NCI-H748 (cell line): Measurements from ENCODE around the gene CNIH3.

ENCODE experiments used
- DNase-seq: peaks from one replicate; lab custom pipeline; 2025; ENCODE audit not compliant: unreplicated experiment; lab: John Stamatoyannopoulos, UW

Gene CNIH3

DNA sequence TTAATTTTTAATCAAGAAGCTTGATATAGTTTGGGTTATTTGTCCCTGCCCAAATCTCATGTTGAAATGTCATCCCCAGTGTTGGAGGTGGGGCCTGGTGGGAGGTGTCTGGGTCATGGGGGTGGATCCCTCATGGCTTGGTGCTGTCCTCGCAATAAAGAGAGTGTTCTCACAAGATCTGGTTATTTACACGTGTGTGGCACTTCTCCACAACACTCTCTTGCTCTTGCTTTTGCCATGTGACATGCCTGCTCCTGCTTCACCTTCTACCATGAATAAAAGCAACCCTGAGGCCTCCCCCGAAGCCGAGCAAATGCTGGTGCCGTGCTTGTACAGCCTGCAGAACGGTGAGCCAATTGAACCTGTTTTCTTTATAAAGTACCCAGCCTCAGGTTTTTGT, 2.6 kb upstream of the CNIH3 start:
- no peak for DNase-seq

DNA sequence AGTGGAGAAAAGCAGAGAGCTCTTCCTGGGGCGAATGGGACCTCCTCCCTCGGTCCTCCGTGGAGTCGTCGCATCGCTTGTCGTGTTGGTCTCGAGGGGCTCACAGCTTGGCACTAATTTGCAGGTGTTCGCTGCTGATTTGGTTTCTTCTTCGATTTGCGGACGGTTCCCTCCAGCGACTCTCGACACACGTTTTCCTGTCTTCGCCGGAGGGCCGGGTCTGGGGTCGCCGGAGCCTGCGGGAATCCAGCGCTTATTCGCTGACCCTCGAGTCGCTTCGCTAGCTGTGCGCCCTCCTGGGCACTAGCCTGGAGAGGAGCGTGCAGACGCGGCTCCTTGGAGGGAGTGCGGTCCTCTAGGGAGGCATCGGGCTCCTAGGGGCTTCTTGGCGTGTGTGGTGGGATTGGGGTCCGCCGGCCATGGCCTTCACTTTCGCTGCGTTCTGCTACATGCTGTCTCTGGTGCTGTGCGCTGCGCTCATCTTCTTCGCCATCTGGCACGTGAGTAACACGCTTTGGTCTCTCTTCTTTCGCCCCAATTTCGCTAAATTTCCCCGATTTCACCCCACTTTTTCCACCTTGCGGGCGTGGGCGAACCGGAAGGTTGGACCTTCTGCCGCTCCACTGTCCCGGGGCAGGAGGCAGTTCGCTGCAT, 766 bp downstream of the CNIH3 start:
- DNase-seq, result peak; percentile 40

DNA sequence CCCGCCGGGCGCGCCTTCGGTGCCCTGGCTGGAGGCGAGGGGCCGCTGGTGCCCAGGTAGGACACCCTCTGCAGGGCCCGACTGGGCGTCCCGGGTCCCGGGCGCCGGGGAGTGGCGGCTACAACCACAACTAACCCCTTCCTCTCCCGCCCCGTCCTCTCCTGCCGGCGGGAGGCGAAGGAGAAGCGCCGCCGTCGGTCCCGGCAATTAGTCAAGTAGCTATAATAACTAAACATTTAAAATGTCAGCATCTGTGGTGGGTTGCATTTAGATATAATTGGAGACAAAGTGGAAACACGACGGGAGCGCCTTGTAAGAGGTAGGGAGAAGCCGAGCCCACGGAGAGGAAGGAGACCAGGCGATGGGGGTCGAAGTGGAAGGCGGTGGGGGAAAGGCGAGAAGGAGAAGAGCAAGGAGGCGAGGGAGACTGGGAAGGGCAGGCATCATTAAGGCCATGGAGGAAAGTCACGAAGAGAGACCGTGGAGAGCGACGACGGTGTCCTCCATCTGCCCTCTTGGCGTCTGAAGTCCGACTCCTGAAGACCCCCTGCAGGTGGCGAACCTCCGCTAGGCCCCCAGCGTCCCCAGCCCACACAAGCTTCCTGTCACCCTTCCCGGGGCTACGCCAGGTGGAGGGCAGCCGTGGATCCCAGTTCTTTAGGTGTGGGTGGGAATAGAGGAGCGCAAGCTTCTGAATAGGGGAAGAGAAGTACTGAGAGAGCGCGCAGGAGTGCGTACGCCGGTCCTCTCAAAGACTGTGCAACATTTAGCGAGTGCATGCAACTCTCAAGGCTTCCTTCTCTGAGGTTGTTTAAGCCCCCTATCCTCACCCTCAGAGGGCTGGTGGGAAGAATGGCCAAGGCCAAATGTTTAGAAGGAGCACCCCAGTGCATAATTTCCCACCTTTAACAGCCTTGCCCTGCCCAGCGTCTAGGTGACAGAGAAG, 1.6 kb downstream of the CNIH3 start:
- peak; percentile 39 for DNase-seq

GRCh38 chr1:224619209-224619608, 3.1 kb downstream of the CNIH3 start:
- no peak for DNase-seq

DNA sequence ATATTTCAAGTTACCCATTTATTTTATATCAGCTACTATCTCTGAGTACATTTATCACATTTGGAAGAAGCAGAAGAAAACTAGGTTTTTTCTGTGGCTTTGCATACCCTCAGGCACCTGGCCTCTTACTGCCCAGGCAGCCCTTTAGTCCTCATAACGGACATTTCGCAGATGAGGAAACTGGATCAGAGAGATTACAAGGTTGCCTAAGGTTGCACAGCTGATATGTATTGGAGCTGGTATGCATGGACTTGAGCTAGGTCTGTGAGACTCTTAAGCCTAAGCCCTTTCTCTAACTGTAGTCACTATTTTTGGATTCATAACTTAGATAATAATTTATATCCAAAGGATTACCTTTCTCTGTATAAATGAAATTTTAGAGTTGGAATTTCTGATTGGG, 4.0 kb downstream of the CNIH3 start:
- no peak for DNase-seq

DNA sequence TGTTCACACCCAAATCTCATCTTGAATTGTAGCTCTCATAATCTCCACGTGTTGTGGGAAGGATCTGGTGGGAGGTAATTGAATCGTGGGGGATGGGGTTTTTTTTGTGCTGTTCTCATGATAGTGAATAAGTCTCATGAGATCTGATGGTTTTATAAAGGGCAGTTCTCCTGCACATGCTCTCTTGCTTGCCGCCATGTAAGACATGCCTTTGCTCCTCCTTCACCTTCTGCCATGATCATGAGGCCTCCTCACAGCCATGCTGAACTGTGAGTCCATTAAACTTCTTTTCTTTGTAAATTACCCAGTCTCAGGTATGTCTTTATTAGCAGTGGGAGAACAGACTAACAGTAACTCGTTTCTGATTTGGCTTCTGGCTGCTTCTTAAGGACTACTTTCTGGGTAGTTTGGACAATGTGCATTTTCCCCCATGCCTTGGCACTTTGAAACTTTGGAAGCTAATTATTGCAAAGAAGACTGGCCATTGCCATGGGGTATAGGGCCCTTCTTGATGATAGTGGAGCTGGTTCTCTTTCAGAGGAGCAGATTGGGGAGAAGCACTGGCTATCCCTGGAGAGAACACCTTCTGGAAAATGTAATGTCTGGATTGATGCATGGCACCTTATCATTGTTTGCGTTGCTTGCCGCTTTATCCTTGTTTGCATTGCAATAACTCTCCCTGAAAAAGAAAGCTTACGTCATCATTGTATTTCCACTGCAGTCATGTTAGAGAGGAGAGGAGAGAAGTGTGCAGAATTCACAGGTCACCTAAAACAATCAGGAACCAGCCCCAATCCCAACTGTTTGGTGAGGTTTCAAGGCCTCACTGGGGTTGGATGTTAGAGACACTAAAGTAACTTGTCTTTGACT, 5.9 kb downstream of the CNIH3 start:
- peak; percentile 45 for DNase-seq

GRCh38 chr1:224622831-224623230, 6.7 kb downstream of the CNIH3 start:
- DNase-seq, result no peak

DNA sequence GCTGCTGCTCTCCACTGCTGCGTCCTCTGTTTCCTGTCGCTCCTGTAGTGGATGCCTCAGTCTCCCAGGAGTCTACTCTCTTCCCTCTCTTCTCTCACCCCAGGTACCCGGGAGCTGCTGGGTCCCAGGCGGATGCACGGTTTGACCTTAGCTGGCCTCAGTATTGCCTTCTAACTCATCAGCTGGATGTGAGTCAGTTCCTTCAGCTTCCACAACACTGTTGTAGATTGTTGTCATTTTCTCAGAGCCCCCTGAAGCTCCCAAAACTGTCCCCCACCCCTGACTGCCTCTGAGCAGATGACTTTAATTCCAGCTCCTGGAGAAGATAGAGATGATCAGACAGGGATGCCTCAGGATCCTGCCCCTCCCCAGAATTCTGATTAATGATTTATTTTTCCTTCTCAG, 7.2 kb downstream of the CNIH3 start:
- DNase-seq, result no peak

DNA sequence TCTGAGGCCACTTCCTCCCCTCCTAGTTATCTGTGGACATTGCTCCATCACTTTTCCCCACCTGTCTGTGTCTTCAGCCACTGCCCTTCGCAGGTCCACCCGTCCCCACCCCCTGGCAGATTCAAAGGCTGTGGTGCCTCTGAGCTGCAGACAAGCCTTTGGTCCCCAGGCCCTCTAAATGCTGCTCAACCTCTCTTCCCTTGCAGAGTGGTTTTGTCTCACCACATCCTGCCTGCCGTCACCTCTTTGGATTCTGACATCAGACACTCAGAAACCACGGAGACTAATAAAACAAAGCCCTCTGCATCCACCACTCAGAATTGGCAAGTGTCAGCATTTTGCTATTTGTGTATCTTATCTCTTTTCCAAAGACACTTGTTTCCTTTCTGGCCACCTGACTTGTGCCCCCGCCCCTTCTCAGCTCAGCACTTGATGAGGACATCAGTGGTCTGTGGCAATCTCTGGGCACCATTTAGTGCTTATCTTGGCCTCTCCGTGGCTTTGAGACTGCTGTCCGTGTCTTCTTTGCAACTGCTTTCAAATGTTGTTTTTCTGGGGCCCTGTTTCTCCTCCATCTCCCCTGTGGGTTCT, 7.7 kb downstream of the CNIH3 start:
- DNase-seq, result no peak

- no peak for DNase-seq
Measured at GRCh38 chr1:224624432-224624831, 8.3 kb downstream of the CNIH3 start.

GRCh38 chr1:224626042-224626441, 9.9 kb downstream of the CNIH3 start:
- no peak for DNase-seq

DNA sequence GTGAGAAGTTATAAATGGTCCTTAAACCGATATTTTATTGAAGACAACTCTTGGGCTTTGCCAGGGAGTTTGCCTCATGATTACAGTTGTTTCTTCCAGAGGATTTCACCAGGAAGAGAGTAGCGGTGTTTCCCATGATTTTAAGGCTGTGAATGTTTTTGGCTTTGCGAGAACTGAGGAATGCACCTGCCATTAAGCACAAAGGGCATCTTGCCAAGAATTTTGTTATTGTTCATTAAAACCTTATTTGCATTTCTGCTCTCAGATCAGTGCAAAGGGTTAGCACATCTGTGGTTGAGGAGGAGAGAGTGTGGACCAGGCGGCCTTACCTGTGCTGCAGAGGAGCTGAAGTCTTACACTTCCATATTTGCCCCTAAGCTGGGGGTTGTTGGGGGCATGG, 13.8 kb downstream of the CNIH3 start:
- peak; percentile 22 for DNase-seq

DNA sequence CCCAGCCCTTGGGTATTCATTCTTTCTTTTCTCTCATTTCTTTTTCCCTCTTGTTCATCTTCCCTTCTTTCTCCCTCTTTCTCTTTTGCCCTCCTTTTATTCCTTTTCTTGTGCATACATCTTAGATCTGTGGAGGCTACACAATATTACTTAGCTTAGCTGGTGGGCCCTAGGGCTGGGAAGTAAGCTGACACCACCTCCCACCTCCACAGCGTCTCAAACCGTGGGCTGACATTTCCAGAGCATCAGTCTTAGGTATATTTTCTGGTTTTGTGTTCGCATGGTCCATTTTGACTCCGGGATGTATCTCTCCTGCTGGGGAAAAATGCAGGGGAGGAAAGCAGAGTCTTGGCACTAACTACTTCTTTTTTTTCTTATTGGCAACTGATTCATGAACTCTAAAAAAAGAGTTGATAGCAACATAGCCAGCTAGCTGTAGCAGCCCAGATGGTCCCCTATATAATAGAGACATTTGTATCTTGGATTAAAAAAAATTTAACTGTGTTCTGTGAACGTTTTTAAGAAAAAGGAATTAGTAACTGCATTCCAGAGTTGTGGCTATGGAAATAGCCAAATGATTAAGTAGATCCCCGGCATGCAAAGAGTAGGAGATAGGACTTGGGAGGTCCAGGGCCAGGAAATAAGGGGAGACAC, 15.5 kb downstream of the CNIH3 start:
- DNase-seq, result no peak

GRCh38 chr1:224632381-224632871, 16.3 kb downstream of the CNIH3 start:
- no peak for DNase-seq

- no peak for DNase-seq
Measured at GRCh38 chr1:224632921-224633321, 16.8 kb downstream of the CNIH3 start.

GRCh38 chr1:224635356-224635755, 19.2 kb downstream of the CNIH3 start:
- no peak for DNase-seq

DNA sequence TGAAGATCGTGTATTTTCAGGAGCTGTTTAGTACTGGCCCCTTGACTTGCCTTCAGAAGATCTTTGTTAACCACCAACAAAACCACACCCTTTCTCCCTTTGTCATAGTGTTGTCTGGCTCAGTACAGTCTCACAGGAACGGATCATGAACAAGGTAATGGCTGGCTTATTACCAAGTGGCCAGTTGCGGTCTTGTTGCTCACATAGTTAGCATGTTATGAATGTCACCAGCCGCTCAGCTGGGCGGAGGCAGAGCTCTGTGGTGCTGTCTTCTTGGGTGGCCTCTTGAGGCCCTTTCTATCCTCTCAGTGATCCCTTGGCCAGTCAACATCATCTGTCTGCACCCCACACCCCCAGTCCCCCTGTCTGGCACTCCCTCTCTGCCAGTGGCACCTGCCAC, 21.4 kb downstream of the CNIH3 start:
- no peak for DNase-seq

DNA sequence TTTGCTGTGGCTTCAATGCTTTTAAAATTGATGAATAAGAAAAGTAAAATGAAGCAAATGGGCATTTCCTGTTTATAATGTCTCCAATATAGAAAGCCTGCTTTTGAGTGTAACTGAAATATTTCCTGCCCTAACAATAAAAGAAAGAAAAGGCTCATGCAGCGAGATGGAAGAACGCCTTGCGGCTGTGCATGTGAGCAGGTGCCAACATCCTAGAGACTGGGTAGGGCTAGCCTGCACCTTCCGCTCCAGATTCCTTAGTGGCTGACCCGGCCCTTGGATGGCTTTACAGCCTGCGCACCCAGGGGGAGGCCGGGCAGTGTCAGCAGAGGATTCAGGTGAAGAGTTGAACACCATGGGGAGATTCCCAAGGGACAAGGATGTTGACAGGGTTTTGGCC, 21.8 kb downstream of the CNIH3 start:
- DNase-seq, result no peak

GRCh38 chr1:224639426-224639975, 23.4 kb downstream of the CNIH3 start:
- no peak for DNase-seq

DNA sequence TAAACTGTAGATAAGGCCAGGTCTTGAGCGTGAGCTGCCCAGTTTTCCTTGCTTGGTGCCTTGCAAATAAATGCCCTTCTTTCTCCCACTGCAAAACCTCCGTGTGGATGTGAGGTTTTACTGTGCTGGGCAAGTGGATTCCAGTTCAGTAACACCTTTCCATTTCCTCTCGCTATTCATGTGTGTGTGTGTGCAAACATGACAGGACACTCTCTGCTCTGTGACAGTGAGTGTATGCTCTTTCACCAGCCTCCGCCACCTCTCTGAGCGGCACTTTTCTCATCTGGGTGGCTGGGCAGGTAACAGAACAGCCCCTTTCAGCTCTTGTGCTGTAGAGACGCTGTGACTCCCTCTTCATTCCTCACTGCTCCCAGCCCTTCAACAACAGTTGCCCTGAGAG, 23.9 kb downstream of the CNIH3 start:
- DNase-seq, result no peak
